SK-N-SH (cell line): ENCODE results near the gene TRMT44. TPM values are rescaled to one million over a fixed set of nuclear protein-coding genes. Genes with fewer than 3 reads are reported as not detected.

ENCODE experiments used
- CTCF ChIA-PET: fragments of 300-600, 350-600 bp; formaldehyde crosslinking; extraction: SDS; loops from one replicate; lab custom pipeline; 2021; lab: Yijun Ruan, JAX
- POLR2A ChIA-PET: fragments of 350-600 bp; sonication (Branson Sonifier 250); formaldehyde crosslinking; extraction: SDS; loops from one replicate; lab custom pipeline; 2020; ENCODE audit warnings: antibody characterized with exemption, inconsistent platforms; lab: Yijun Ruan, JAX
- DNase-seq: peaks from one replicate; pipeline ENCODE4 v3.0.0; 2012
- H2AFZ ChIP-seq: fragments of 200-600 bp; sonication (generic); 2 replicates; pipeline ENCODE4 v1.8.1; 2016; ENCODE audit warnings: antibody characterized with exemption, mild to moderate bottlenecking, low read depth
- H3F3A ChIP-seq: fragments of 200-600 bp; sonication (generic); replicated peaks from 2 replicates; pipeline ENCODE3; 2016; ENCODE audit warnings: antibody characterized with exemption, mild to moderate bottlenecking; ENCODE audit not compliant: insufficient read depth
- H3K27ac ChIP-seq, 2 experiments: fragments of 200-500 bp in 1 of 2; fragments of 200-600 bp in 1 of 2; sonication (Bioruptor generic) in 1 of 2; sonication (generic), shearing (Covaris generic) in 1 of 2; 2 replicates each; pipeline versions ENCODE4 v1.5.1 to v1.6.1; 2014 to 2016; ENCODE audit warnings: low read depth in 2 of 2, inconsistent platforms in 1 of 2, low read length in 1 of 2, mild to moderate bottlenecking in 1 of 2, mixed read lengths in 1 of 2
- H3K27me3 ChIP-seq: fragments of 200-600 bp; sonication (generic), shearing (Covaris generic); 2 replicates; pipeline ENCODE4 v1.6.1; 2016; ENCODE audit warnings: mixed run types; ENCODE audit not compliant: insufficient read depth
- H3K36me3 ChIP-seq, 2 experiments: fragments of 200-500 bp in 1 of 2; fragments of 200-600 bp in 1 of 2; sonication (Bioruptor generic) in 1 of 2; sonication (generic) in 1 of 2; replicated peaks in 1 of 2; 2 replicates each; pipeline versions ENCODE3 to v1.5.1; 2014 to 2016; ENCODE audit warnings: low read length in 1 of 2, mild to moderate bottlenecking in 1 of 2; ENCODE audit not compliant: insufficient read depth in 2 of 2, control insufficient read depth in 1 of 2
- H3K4me1 ChIP-seq, 2 experiments: fragments of 200-500 bp in 1 of 2; fragments of 200-600 bp in 1 of 2; sonication (Bioruptor generic) in 1 of 2; sonication (generic), shearing (Covaris generic) in 1 of 2; 2 replicates each; pipeline versions ENCODE4 v1.5.1 to v1.6.1; 2014 to 2016; ENCODE audit warnings: low read depth in 1 of 2, low read length in 1 of 2, mixed run types in 1 of 2; ENCODE audit not compliant: insufficient read depth in 2 of 2, control insufficient read depth in 1 of 2
- H3K4me2 ChIP-seq: fragments of 200-600 bp; sonication (generic), shearing (Covaris generic); 2 replicates; pipeline ENCODE4 v1.6.1; 2017; ENCODE audit warnings: mixed run types
- H3K4me3 ChIP-seq, 2 experiments: fragments of 200-500 bp in 1 of 2; fragments of 200-600 bp in 1 of 2; sonication (Bioruptor generic) in 1 of 2; sonication (generic), shearing (Covaris generic) in 1 of 2; 2 replicates each; pipeline versions ENCODE4 v1.5.1 to v1.8.1; 2014 to 2016; ENCODE audit warnings: low read depth in 2 of 2, inconsistent platforms in 1 of 2, low read length in 1 of 2, mild to moderate bottlenecking in 1 of 2, mixed read lengths in 1 of 2, moderate library complexity in 1 of 2
- H3K79me2 ChIP-seq: fragments of 200-600 bp; sonication (generic); 2 replicates; pipeline ENCODE4 v1.8.1; 2017; ENCODE audit warnings: mild to moderate bottlenecking; ENCODE audit not compliant: insufficient read depth
- H3K9ac ChIP-seq: fragments of 200-600 bp; sonication (generic); 2 replicates; pipeline ENCODE4 v1.6.1; 2017; ENCODE audit warnings: mixed run types
- H3K9me2 ChIP-seq: fragments of 200-600 bp; sonication (generic); 2 replicates; pipeline ENCODE4 v1.6.1; 2017; ENCODE audit warnings: mixed run types
- H3K9me3 ChIP-seq: fragments of 200-600 bp; sonication (generic); 2 replicates; pipeline ENCODE4 v1.6.1; 2017; ENCODE audit warnings: mixed run types, mild to moderate bottlenecking, moderate library complexity
- H4K20me1 ChIP-seq: fragments of 200-600 bp; sonication (generic); 2 replicates; pipeline ENCODE4 v1.6.1; 2017; ENCODE audit warnings: mild to moderate bottlenecking, mixed run types; ENCODE audit not compliant: insufficient read depth
- CTCF ChIP-seq: fragments of 200-600 bp; sonication (generic); IDR thresholded peaks from 2 replicates; pipeline ENCODE4 v1.6.1; 2017; ENCODE audit warnings: antibody characterized with exemption, mild to moderate bottlenecking, moderate library complexity
- FOSL2 ChIP-seq: IDR thresholded peaks from 2 replicates; pipeline ENCODE4 v1.4.0; 2012; ENCODE audit warnings: low read depth, mild to moderate bottlenecking, moderate library complexity, borderline replicate concordance
- FOXM1 ChIP-seq: IDR thresholded peaks from 2 replicates; pipeline ENCODE4 v1.4.0; 2012; ENCODE audit warnings: low read depth, mild to moderate bottlenecking
- GABPA ChIP-seq: IDR thresholded peaks from 2 replicates; pipeline ENCODE4 v1.4.0; 2012; ENCODE audit warnings: low read depth, mild to moderate bottlenecking
- JUND ChIP-seq: IDR thresholded peaks from 2 replicates; pipeline ENCODE4 v1.4.0; 2012
- MAX ChIP-seq: IDR thresholded peaks from 2 replicates; pipeline ENCODE4 v1.4.0; 2012; ENCODE audit warnings: low read depth
- MEF2A ChIP-seq: IDR thresholded peaks from 2 replicates; pipeline ENCODE4 v1.4.0; 2012; ENCODE audit warnings: low read depth, borderline replicate concordance
- NRF1 ChIP-seq: IDR thresholded peaks from 2 replicates; pipeline ENCODE4 v1.6.1; 2012; ENCODE audit warnings: low read depth, mild to moderate bottlenecking, low read length
- POLR2AphosphoS5 ChIP-seq: IDR thresholded peaks from 2 replicates; pipeline ENCODE4 v1.6.1; 2012; ENCODE audit warnings: low read depth, low read length
- RAD21 ChIP-seq: IDR thresholded peaks from 2 replicates; pipeline ENCODE4 v1.6.1; 2012; ENCODE audit warnings: mild to moderate bottlenecking, low read length
- SIN3A ChIP-seq: IDR thresholded peaks from 2 replicates; pipeline ENCODE4 v1.6.1; 2012; ENCODE audit warnings: low read depth, mild to moderate bottlenecking, low read length, moderate library complexity, borderline replicate concordance
- TAF1 ChIP-seq: IDR thresholded peaks from 2 replicates; pipeline ENCODE4 v1.6.1; 2012; ENCODE audit warnings: low read depth, mild to moderate bottlenecking, low read length, moderate library complexity, borderline replicate concordance
- TCF12 ChIP-seq: IDR thresholded peaks from 2 replicates; pipeline ENCODE4 v1.4.0; 2012
- USF2 ChIP-seq: fragments of 150-350 bp; IDR thresholded peaks from 2 replicates; pipeline ENCODE4 v1.6.1; 2017; ENCODE audit warnings: antibody characterized with exemption, low read length, low read depth, borderline replicate concordance
- YY1 ChIP-seq: IDR thresholded peaks from 2 replicates; pipeline ENCODE4 v1.4.0; 2012; ENCODE audit warnings: low read depth, mild to moderate bottlenecking
- ZBTB33 ChIP-seq: IDR thresholded peaks from 2 replicates; pipeline ENCODE4 v1.4.0; 2012; ENCODE audit warnings: low read depth, borderline replicate concordance
- WGBS: methylation state at CpG from one replicate; pipeline ENCODE4 v1.1.6; 2017; ENCODE audit warnings: low lambda C conversion rate; 5-methylcytosine and 5-hydroxymethylcytosine counted together
- polyA plus RNA-seq, 3 experiments: library from polyadenylated mRNA; depleted of rRNA; stranded (reverse); fragments of >200 nt; gene quantifications; 2 replicates each; pipeline ENCODE4 v1.2.3, GENCODE V29; 2012
- TF ChIP-seq, protein P1 (sequence below): IDR thresholded peaks from 2 replicates; pipeline ENCODE4 v1.6.1; 2012; ENCODE audit warnings: mild to moderate bottlenecking, low read depth, low read length, moderate library complexity
- TF ChIP-seq, protein P2 (sequence below): fragments of 150-350 bp; IDR thresholded peaks from 2 replicates; pipeline ENCODE4 v1.6.1; 2016; ENCODE audit warnings: mild to moderate bottlenecking, low read depth, low read length

The TRMT44 gene
- polyA plus RNA-seq, 1 of the 3 experiments (the other 2 are of a cell fraction), result 6.0 TPM

- no peaks in the 10 kb centered on the region; a peak in 1 of 4 replicates for H3K4me1 ChIP-seq
- H3K27me3 ChIP-seq, result no peaks in the 10 kb centered on the region; the same call in 1 of the 2 replicates
- no peaks in the 10 kb centered on the region for H3K9me3 ChIP-seq
- DNase-seq, result no peak
- H3K79me2 ChIP-seq, result no peaks in the 10 kb centered on the region
- H3K36me3 ChIP-seq, result no peaks in the 10 kb centered on the region
- ChIA-PET CTCF (no interaction called here), POLR2A (no interaction called here)
- WGBS, result 50% methylated on average over 2 of the region's 5 CpGs
- no peak overlapping the region for H3K27ac ChIP-seq
- H3K9ac ChIP-seq, result no peak overlapping the region
- no peaks in the 10 kb centered on the region for H3F3A ChIP-seq
- TF ChIP-seq POLR2AphosphoS5, result no peak
- TF ChIP-seq, protein P1, sequence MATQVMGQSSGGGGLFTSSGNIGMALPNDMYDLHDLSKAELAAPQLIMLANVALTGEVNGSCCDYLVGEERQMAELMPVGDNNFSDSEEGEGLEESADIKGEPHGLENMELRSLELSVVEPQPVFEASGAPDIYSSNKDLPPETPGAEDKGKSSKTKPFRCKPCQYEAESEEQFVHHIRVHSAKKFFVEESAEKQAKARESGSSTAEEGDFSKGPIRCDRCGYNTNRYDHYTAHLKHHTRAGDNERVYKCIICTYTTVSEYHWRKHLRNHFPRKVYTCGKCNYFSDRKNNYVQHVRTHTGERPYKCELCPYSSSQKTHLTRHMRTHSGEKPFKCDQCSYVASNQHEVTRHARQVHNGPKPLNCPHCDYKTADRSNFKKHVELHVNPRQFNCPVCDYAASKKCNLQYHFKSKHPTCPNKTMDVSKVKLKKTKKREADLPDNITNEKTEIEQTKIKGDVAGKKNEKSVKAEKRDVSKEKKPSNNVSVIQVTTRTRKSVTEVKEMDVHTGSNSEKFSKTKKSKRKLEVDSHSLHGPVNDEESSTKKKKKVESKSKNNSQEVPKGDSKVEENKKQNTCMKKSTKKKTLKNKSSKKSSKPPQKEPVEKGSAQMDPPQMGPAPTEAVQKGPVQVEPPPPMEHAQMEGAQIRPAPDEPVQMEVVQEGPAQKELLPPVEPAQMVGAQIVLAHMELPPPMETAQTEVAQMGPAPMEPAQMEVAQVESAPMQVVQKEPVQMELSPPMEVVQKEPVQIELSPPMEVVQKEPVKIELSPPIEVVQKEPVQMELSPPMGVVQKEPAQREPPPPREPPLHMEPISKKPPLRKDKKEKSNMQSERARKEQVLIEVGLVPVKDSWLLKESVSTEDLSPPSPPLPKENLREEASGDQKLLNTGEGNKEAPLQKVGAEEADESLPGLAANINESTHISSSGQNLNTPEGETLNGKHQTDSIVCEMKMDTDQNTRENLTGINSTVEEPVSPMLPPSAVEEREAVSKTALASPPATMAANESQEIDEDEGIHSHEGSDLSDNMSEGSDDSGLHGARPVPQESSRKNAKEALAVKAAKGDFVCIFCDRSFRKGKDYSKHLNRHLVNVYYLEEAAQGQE, result no peak
- TF ChIP-seq SIN3A, result no peak
- no peak for TF ChIP-seq TCF12
- no peak for TF ChIP-seq GABPA
- TF ChIP-seq RAD21, result no peak
- no peak for TF ChIP-seq JUND
- no peak for TF ChIP-seq CTCF
- no peak for TF ChIP-seq FOSL2
- TF ChIP-seq NRF1, result no peak
- TF ChIP-seq MAX, result no peak
- TF ChIP-seq MEF2A, result no peak
- TF ChIP-seq ZBTB33, result no peak
- no peak for TF ChIP-seq YY1
- TF ChIP-seq USF2, result no peak
- TF ChIP-seq TAF1, result no peak
- no peak for TF ChIP-seq FOXM1
- TF ChIP-seq, protein P2, sequence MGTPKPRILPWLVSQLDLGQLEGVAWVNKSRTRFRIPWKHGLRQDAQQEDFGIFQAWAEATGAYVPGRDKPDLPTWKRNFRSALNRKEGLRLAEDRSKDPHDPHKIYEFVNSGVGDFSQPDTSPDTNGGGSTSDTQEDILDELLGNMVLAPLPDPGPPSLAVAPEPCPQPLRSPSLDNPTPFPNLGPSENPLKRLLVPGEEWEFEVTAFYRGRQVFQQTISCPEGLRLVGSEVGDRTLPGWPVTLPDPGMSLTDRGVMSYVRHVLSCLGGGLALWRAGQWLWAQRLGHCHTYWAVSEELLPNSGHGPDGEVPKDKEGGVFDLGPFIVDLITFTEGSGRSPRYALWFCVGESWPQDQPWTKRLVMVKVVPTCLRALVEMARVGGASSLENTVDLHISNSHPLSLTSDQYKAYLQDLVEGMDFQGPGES, result no peak
- no peaks in the 10 kb centered on the region for H4K20me1 ChIP-seq
- no peak overlapping the region for H3K4me2 ChIP-seq
- no peaks in the 10 kb centered on the region for H3K9me2 ChIP-seq
- no peak overlapping the region for H2AFZ ChIP-seq
- H3K4me3 ChIP-seq, result no peak overlapping the region
Measured at GRCh38 chr4:8516996-8517550, 76.5 kb downstream of the TRMT44 start.
